GM06990 (cell line): ENCODE results near the gene HRH4.
A peak's percentile ranks its signal among the peaks of the same experiment; 100 is the strongest.

Experiments
- DNase-seq: peaks from one replicate; pipeline ENCODE4 v3.0.0-alpha.2; 2011; ENCODE audit not compliant: insufficient read length; ENCODE audit errors: extremely low read depth
- H3K27me3 ChIP-seq: replicated peaks from 2 replicates; pipeline ENCODE4 v1.6.0; 2011; ENCODE audit warnings: low read length; ENCODE audit not compliant: control insufficient read depth, insufficient read depth
- H3K36me3 ChIP-seq: 2 replicates; pipeline ENCODE4 v1.5.1; 2011; ENCODE audit warnings: low read length; ENCODE audit not compliant: control insufficient read depth, insufficient read depth
- H3K4me3 ChIP-seq: replicated peaks from 2 replicates; pipeline ENCODE4 v1.5.1; 2011; ENCODE audit warnings: low read depth, mild to moderate bottlenecking, control low read depth, low read length
- TF ChIP-seq, protein P1 (sequence below): IDR thresholded peaks from 2 replicates; pipeline ENCODE4 v1.5.1; 2011; ENCODE audit warnings: low read length, control low read depth, mild to moderate bottlenecking, inconsistent platforms; ENCODE audit not compliant: insufficient read depth, poor library complexity, severe bottlenecking

The HRH4 gene

DNA sequence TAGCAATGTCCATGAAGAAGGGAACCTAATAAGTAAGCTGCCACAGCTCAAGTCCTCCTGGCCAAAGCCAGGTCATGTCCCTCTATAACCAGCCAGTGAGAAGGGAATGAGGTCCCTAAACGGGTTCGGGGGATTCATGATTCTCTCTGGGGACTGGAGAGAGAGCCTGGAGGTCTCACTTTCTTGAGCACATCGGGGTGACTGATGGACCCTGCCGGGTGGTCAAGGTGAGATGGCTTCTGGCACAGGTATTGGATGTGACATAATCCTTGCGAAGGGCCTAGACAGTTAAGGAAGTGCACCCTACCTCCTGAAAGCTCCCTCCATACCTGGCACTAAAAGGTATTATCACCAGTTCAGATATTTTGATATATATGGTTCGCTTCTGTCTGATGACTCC lies 45.7 kb downstream of the HRH4 start:
- H3K36me3 ChIP-seq, result no peaks in the 10 kb centered on the region
- TF ChIP-seq, protein P1, sequence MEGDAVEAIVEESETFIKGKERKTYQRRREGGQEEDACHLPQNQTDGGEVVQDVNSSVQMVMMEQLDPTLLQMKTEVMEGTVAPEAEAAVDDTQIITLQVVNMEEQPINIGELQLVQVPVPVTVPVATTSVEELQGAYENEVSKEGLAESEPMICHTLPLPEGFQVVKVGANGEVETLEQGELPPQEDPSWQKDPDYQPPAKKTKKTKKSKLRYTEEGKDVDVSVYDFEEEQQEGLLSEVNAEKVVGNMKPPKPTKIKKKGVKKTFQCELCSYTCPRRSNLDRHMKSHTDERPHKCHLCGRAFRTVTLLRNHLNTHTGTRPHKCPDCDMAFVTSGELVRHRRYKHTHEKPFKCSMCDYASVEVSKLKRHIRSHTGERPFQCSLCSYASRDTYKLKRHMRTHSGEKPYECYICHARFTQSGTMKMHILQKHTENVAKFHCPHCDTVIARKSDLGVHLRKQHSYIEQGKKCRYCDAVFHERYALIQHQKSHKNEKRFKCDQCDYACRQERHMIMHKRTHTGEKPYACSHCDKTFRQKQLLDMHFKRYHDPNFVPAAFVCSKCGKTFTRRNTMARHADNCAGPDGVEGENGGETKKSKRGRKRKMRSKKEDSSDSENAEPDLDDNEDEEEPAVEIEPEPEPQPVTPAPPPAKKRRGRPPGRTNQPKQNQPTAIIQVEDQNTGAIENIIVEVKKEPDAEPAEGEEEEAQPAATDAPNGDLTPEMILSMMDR, result no peak
- no peak overlapping the region for H3K4me3 ChIP-seq
- DNase-seq, result no peak
- peaks cover 2% of the 10 kb centered on the region for H3K27me3 ChIP-seq

DNA sequence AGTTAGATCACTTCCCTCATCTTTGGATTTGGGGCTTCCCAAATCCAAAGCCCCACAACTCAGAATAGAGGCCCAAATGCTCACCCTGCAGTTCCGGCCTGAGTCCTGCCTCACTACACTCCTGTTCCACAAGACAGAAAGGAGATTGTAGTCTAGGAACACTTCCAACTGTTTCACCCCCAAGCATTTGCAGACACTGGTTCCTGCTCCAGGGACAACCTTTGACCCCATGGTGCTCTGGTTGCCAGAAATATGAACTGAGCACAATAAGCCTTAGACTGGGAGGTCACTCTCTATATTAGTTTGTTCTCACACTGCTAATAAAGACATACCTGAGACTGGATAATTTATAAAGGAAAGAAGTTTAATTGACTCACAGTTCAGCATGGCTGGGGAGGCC lies 49.0 kb downstream of the HRH4 start:
- no peak overlapping the region for H3K4me3 ChIP-seq
- DNase-seq, result no peak
- no peaks in the 10 kb centered on the region for H3K36me3 ChIP-seq
- peaks cover 2% of the 10 kb centered on the region for H3K27me3 ChIP-seq
- TF ChIP-seq, protein P1, result no peak

DNA sequence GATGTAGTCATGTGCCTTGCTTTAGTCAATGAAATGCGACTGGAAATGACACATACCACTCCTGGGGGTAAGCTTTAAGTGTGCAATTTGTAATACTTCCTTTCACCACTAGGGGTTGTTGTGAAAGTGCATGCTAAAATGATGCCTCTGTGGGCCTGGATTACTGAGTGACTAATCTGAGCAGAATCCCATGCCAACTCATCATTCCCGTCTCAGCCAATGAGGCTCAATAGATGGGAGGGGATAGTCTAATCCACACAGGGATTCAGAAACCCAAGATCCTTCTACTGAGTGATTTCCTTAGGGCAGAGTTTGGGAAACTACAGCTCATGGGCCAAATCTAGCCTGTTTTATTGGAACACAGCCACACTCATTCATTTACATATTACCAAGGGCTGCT lies 54.0 kb downstream of the HRH4 start:
- H3K36me3 ChIP-seq, result no peaks in the 10 kb centered on the region
- TF ChIP-seq, protein P1, result peak; percentile 69
- no peak overlapping the region for H3K4me3 ChIP-seq
- H3K27me3 ChIP-seq, result no peaks in the 10 kb centered on the region; the same call in 1 of the 2 replicates
- DNase-seq, result no peak

DNA sequence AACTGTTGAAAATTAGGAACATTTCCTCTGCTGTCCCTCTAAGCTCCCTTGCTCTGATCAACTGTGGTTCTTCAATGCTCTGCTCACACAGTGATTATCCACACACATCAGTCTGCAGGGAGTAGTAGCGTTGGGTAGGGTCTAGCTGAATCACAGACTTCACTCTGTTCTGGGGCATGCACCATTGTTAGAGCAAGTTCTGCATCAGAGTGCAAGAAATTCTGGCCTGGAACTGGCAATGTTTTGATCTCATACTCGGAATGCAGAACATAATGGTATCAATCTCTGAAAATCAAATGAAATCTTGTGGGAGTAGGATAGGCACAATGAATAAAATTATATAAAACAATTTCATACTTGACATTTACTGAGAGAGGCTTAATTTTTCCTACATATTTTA lies 55.3 kb downstream of the HRH4 start:
- TF ChIP-seq, protein P1, result no peak
- no peak overlapping the region for H3K4me3 ChIP-seq
- DNase-seq, result no peak
- no peaks in the 10 kb centered on the region for H3K36me3 ChIP-seq
- no peaks in the 10 kb centered on the region; the same call in 1 of the 2 replicates for H3K27me3 ChIP-seq

DNA sequence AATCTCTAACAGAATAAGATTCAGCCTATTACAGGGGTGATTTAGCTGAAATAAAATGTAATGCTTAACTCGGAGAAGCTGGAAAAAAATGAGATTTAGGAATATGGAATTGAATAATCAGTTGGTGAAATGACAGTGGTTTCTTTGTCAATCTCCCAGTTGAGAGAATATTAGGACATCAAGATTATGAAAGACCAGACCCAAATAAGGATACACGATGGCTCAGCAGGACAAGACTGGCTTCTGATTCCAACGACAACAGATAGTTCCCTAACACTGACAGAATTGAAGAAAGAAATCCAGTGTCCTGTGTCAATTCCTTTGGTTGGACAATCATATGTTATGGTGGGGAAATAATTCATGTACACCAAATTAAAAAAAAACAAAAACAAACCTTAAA lies 55.8 kb downstream of the HRH4 start:
- H3K27me3 ChIP-seq, result no peaks in the 10 kb centered on the region; the same call in 1 of the 2 replicates
- DNase-seq, result no peak
- H3K36me3 ChIP-seq, result no peaks in the 10 kb centered on the region
- no peak overlapping the region for H3K4me3 ChIP-seq
- TF ChIP-seq, protein P1, result no peak

DNA sequence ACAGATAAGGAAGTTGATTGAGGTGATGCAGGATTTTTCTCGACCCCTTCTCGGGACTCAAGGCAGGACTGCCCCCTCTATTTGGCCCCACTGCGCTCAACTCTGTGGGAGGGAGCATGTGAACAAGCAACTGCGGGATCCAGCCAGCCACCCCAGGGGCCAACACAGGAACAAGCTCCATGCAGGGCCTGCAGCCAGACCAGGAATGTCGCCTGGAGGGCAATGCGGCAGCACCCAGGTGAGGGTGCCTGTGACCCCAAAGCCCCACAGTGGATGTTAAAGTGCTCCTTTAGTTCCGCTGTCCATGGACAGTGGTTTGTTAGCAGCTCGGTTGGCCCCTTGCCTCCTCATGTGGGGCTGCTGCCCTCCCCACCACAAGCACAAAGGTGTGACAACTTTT lies 57.1 kb downstream of the HRH4 start:
- no peak for DNase-seq
- no peak overlapping the region for H3K4me3 ChIP-seq
- H3K36me3 ChIP-seq, result no peaks in the 10 kb centered on the region
- H3K27me3 ChIP-seq, result peaks cover 1% of the 10 kb centered on the region; the same call in 1 of the 2 replicates
- TF ChIP-seq, protein P1, result no peak
